ENCODE measurements around the gene MECP2.

Gene MECP2

DNA sequence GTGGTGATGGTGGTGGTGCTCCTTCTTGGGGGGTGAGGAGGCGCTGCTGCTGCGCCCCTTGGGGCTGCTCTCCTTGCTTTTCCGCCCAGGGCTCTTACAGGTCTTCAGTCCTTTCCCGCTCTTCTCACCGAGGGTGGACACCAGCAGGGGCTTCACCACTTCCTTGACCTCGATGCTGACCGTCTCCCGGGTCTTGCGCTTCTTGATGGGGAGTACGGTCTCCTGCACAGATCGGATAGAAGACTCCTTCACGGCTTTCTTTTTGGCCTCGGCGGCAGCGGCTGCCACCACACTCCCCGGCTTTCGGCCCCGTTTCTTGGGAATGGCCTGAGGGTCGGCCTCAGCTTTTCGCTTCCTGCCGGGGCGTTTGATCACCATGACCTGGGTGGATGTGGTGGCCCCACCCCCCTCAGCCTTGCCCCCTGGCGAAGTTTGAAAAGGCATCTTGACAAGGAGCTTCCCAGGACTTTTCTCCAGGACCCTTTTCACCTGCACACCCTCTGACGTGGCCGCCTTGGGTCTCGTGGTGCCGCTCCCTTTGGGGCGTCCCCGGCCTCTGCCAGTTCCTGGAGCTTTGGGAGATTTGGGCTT lies 66.7 kb downstream of the MECP2 start:
- no peak for DNase-seq

DNA sequence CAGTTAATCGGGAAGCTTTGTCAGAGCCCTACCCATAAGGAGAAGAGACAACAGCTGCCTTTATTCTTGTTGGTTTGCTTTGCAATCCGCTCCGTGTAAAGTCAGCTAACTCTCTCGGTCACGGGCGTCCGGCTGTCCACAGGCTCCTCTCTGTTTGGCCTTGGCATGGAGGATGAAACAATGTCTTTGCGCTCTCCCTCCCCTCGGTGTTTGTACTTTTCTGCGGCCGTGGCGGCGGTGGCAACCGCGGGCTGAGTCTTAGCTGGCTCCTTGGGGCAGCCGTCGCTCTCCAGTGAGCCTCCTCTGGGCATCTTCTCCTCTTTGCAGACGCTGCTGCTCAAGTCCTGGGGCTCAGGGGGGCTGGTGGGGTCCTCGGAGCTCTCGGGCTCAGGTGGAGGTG lies 67.3 kb downstream of the MECP2 start:
- DNase-seq = no peak

DNA sequence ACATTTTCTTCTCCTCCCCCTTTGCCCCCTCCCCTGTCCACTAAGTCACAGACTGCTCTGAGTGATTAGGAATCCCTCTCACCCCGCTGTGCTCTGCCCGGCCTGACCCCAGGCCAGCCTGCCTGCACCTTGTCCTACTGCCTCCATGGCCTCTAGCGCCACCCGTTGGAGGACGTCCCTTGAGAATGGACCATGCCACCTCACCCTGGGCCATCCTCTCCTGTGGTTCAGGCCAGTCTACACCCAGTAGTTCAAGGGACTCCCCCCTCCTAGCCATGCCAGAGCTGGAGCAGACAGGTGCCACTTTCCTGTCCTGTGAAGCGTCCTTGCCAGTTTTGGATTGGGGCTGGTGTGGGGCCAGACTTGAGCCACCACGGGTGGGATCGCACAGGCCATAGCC lies 68.1 kb downstream of the MECP2 start:
- no peak for DNase-seq

DNA sequence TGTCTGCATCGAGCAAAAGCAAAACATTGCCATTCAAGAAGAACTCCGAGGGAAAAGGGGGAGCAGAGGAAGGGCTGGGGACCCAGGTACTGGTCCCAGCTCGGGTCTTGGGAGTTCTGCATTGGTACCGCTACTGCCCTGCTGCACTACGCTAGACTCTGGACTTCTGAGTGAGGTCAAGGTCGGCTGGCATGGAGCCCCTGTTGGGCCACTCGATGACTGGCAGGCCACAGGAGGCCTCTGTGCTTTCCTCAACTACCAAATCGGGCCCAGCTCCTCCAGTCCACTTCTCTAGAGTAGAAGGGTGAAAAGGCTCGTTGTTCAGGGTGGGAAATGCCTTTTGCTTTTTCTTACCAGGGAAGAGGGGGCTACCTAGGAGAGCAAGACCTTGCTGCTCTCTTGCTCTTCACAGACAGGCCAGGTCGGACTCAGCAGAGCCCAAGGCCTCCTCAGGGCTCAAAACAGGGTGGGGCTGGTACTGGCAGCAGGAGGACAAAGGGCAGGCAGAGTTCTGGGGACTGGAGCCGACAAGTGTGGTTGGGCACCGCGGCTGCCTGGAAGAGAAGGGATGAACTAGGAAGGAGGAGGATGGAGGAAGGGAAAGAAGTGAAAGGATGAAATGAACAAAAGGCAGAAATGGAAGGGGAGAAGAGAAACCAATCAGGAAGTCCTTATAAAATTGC lies 68.9 kb downstream of the MECP2 start:
- DNase-seq = no peak

DNA sequence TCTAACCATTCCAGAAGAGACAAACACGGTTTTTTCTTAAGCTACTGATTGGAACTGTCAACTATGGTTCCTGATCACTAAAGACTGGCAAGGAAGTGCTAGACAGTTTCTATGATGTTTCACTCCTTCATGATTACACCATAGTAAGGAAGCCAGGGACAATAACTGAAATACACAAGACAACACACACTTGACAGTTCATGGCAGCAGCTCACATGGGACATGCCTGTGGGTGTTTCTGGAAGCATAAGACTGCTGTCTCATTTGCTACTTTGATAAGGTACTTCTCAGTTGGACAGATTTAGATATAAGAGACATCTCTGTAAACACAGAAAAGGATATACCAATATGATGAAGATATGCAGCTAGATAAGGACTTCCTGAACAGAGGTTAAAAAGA lies 69.5 kb downstream of the MECP2 start:
- DNase-seq = no peak

DNA sequence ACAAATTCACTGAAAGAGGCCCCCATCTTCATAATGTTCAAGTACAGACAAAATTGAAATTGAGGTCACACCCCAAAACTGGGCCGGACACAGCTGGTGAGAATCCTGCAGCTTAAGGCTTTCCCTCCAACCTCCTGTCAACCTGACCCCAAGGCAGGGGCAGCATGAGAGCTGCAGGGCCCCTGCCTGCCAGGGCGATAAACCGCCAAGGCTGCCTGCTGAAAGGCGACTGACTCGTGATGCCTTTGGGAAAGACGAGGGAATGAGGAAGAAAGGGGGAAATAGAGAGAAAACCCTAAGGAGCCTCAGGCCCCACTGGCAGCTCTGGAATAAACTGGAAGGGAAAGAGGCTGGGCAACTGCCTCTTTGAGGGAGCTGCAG lies 70.5 kb downstream of the MECP2 start:
- DNase-seq = no peak

DNA sequence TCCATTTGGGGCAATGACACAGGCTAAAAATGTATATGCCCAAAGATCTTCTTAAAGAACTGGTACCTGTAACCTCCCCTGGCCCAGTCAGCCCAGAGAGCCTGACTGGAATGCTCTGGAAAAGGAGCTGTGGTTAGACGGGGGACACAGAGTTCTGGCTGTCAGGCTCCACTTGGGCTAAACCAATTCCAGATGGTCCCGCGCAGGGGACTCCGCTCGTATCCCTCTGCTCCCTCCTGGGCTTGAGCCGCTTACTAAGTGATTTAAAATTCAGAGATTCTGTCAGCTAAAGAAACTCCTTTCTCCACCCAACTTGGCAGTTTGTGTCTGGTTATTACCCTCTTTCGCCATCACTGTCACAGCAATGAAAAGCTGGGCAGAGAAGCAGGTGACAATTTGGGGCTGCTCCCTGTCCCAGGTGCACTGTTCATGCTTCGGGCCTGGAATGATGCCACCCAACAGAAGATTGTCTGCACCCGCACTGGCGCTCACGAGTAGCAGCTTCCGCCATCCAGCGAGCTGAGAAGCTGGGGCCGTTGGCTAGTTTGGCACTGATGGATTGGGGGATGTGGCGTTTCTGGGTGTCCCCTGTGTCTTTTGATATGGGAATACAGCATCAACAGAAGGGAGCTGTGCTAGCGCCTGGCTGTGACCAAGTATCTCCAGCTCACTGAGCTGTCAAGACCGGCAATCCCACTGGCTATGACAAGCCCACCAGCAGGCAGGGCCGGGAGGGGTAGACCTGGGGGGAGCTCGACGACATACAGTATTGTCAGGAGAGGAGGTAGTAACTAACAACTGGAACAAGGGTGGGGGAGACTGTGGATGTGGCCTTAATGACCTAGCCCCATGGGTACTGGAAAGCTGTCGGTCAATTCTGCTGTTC lies 71.1 kb downstream of the MECP2 start:
- DNase-seq = no peak

DNA sequence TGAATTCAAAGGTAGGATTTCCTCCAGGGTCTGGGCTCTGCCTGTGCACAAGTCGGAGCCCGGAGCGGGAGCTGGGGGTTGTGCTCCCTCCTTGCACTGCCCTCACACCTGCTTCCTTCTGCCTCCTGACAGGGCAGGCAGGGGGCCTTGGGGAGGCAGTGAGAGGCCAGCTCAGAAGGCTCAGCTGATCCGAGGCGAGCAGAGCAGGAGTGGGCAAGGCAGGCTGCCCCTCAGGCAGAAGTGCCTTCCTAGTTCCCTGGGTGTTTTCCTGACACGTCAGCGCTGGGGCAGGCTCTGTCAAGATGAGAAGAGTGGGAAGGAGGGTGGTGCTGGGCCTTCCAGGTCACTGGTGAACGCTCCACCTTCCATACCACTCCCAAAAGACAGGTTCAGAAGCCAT lies 72.3 kb downstream of the MECP2 start:
- DNase-seq = no peak

DNA sequence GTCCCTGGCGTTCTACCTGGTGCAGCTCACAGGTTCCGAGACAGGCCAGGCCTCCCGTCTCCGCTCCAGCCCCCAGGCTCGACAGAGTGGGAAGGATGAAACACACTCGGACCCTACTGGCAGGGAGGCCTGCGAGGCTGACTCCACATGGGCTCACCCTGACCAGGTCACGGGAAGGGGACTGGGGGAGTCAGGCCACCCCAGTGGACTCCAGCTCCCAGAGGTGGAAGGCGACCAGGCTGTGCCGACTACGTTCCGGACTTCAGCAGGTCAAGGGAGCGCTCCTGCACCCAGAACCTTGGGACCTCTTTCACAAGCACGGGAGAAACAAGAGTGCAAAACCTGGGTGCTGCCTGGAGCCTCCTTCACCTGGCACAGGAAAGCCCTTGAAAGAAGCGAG lies 73.2 kb downstream of the MECP2 start:
- DNase-seq = no peak

DNA sequence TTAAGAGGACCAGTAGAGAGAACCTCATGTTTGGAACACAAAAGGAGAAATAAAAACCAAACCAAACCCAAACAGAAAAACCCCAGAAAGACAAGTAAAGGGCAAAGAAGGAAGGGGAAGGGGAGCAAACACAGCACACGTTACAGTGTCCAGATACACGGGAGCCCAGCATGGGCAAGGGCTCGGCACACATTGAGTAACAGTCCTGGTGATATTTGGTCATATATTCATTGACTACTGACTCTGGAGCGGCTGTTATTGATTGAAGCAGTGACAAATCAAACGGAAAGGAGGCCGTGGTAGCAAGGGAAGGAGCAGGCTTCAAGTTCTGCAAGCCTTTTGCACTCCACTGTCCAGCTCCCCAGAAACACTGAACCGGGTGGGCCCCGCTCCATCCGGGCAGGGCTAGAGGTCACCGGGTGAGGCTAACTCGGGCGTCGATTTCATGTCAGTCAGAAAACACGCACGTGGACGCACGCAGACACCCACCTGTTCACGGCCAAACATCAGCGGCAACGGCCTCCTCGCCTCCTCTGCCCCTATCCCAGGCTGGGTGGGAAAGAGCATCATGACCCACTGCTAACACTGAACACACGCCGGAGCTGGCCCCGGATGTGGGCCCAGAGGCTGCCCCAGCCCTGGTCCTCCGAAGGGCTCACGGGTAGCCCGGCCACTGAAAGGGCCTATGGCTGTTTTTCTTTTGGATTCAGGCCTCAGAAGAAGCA lies 74.1 kb downstream of the MECP2 start:
- no peak for DNase-seq

DNA sequence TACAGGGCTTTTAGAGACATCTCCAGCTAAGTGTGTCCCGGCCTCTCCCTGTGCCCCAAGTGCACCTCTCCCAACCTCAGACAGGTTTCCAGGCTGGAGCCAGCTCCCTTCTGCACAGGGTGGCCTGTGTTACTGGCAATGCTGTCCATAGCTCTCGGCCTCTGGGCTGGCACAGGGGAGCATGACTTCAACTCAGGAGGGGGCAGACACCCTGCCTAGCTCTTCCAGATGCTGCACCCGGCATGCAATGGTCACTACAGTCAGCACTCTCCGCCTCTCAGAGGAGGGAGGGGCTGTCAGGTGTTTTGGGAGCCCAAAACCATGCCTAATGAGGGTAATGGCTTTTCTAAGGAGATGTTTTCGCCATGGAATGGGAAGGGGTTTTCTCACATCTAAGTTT lies 75.4 kb downstream of the MECP2 start:
- no peak for DNase-seq

DNA sequence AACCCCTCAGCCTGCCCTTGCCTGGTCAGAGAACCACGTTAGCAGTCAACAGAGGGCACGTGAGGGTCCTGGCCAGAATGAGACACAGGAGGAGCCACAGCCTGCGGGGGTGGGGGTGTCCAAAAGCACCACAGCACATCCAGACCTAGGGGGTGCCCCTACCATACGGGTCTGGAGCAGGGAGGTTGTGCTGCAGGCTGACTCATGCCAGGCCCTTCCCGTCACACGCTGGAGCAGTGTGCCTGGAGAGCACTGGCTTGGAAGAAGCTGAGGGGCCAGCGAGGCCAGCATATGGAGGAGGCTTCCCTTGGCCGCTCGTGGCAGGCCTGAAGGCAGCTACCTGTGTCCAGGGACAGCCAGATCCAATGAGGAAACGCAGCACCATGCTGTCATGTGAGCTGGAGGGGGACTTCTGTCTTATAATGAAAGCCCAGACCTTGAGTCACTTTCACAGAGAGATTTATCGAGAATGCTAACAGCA lies 76.3 kb downstream of the MECP2 start:
- DNase-seq = no peak

DNA sequence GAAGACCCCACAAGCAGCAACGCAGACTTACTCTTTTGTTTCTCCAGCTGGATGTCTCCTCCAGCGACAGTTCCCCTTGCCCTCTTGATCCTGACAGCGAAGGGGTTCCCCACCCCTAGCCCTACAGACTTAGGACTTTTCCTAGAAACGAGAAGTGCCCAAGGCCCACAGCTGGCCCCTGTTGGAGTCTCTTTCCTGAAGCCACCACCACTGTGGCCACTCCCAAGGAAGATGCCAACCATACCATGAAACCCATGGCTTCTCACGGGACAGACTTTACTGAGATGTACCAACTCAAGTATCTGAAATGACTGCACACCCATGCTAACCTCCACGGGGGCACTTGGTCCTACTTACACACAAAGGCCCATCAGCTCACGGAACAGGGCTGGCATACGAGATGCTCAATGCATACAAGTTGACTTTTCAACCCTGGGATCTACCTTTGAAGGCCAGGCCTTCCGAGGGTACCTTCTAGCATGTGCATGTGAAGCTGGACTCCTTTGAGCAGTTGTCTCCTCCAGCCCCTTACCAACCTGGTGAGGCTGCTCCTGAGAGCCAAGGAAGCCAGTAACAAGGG lies 76.9 kb downstream of the MECP2 start:
- DNase-seq = no peak

DNA sequence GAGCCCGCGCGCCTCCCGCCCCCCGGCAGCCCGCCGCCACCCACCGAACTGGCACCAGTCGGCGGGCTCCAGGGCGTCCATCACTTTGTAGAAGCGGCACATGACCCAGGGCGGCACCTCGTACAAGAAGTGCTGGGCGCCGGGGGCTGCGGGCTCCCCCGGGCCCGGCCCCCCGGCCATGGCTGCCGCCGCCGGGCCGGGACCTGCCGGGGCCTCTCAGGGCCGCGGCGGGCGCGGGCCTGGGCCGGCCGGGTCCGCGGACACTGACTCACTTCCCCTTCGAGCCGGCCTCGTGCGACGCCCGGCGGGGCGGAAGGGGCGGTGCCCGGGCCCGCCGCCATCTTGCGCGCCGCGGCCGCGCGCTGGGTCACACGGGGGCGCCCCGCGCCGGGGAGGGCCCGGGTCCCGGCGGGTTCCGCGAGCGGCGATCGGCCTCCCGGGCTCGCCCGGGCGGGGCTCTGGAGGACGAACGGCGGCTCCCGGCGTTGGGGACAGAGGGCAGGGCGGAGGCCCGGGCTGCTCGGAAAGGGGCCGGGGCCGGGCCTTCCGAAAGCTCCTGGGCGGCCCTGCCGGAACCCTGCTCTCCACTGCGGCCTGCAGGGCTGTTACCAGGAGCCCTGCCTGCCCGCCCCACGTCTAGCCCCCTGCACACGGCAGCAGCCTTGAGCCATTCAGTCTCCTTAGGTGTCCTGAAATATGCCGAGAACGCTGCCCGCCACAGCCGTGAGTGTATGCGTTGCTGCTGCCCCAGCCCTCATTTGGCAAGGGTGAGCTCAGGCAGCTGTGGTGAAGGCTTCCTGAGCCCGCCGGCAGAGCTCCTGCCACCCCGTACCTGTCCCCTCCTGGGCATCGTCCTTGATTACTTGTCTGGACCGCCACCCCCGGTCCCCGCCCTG lies 77.6 kb downstream of the MECP2 start, which contains the start of gene IRAK1:
Gene IRAK1, minus strand, starts transcription at position 270 of the 896 bp plus-strand sequence. Its CDS starts 90 bp downstream, at position 180.
- DNase-seq = no peak

DNA sequence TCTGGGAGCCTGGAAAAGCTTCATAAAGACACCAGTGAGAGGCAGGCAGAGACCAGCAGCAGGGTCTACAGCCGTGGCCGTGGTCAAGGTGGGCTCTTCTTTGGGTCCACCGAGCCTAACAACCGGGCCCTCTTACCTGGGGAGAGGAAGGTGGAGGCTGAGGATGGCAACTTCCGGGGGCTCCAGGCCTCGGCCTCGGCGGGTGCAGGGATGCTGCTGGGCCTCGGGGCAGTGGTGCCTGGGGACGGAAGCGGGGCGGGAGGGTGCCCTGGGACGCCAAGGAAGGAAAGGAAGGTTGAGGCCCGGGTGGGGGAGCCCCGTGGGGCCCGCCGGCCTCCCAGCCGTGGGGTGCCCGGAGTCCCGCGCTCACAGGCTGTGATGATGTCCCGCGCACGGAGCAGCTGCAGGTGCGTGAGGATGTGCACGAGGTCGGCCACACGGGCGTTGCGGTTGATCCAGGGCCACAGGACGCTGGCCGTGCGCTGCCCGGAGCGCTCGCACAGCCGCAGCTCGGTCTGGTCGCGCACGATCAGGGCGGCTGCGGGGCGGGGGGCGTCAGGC lies 78.4 kb downstream of the MECP2 start:
- no peak for DNase-seq

DNA sequence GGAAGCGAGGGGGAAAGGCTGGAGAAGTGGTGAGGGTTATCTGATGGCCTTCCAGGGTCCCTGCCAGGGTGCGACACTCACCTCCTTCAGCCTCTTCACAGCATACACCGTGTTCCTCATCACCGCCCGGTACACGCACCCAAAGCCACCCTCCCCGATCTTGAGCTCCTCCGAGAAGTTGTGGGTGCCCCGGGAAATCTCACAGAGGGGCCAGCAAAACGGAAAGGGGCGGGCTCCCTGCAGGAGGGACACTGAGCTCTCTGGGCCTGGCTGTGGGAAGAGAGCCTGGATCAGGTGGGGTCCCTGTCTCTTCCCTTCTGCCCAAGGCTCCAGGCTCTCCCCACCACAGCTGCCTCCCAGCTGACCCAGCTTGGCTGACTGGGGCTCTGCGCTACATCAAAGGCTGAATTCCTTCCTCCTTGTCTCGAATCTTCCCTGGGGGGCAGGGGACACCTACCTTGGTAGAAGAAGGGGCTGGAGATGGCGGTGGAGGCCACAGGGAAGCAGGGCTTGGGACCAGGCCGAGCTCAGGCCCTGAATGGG lies 78.9 kb downstream of the MECP2 start:
- DNase-seq = no peak

DNA sequence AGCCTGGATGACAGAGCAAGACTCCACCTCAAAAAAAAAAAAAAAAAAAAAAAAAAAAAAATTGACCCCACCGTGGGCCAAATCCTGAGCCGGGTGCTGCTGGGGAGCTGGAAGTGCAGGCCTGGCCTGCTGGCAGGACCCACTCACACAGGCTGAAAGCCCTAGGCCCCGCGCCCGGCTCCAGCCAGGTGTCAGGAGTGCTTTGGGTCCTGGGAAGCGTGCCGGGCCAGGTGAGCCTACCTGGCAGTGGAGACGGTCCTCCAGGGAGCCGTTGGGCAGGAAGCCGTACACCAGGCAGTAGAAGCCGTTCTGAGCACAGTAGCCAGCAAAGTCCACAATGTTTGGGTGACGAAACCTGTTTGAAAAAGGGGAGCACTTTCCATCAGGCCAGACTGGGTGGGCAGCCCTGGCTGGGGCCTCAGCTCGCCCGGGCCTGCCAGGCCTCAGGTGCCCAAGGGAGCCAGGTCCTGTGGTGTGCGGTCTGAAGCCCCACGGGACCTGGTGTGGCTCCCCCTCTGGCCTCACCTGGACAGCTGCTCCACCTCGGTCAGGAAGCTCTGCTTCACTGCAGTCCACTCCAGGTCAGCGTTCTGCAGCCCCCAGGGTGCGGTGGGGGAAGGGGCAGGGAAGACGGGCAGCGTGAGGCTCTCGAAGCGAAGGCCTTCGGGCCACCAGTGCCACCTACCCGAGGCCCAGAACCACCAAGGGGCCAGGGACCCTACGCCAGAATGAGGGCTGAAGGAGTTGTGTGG lies 79.6 kb downstream of the MECP2 start:
- DNase-seq = no peak

DNA sequence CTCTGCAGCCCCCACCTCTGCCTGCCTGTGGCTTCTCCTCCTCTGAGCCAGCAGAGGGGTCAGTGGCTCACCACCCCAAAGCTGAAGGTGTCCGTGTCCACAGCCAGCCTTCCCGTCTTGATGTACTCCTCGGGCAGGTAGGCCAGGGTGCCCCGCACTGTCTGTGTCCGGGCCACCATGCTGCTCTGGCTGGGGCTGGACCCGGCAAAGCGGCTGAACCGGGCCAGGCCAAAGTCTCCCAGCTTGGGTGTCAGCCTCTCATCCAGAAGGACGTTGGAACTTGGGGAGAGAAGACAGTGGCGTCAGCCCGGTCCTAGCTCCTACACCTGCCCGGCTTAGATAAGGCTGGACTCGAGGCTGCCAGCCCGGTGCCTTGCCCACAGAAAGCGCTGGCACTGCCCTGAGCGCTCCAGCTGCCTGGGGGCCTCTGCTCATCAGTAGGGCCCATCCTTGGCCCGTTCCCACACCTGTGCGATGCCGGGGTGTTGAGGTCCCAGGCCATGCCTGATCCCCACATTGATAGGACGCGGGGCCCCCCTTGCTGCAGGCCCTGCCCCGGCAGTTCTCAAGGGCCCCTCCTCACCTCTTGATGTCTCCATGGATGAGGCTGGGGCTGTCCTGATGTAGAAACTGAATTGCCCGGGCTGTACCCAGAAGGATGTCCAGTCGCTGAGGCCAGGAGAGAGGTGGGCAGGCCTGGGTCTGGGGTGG lies 81.0 kb downstream of the MECP2 start:
- no peak for DNase-seq

DNA sequence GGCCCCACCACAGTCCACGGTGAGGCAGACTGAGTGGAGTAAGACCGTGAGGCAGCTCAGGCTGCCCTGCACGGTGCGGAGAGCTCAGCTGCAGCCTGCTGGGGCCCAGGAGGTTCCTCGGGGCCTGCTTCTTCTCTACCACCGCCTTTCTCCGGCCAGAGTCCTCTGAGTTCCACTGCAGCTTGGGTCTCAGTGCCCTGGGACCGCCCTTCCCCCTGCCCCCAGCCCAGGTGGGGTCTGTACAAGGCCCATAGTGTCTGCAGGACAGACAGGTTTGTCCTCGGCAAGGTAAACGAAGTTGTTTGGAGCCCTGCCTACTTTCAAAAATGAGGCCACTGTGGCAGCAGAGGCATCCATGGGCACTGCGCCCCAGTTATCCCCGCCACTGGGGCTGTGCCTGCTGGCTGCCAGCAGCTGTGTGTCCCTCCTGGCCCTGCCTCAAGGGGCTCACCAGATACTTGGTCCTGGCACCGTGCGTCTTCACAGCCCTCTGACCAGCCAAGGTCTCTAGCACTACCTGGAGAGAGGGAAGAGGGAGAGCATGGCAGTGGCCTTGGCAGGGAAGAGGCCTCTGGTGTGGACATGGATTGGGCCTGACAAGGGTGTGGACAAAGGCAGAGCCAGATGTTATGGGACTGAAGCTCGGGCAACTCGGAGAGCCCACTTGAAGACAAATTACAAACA lies 81.8 kb downstream of the MECP2 start:
- DNase-seq = no peak

Measured in NCI-H1694 (cell line).